Stomach (tissue), 4 donors: ENCODE measurements around the gene PLPPR1.

ENCODE experiments used
- CTCF ChIP-seq, 7 experiments: fragments of 450-650 bp in 4 of 7; fragments of 200-600 bp in 3 of 7; sonication (generic) in 3 of 7; IDR thresholded peaks; one replicate each; pipeline ENCODE4 v1.5.1; 2016 to 2019; ENCODE audit warnings: antibody characterized with exemption in 7 of 7, control low read depth in 2 of 7, mild to moderate bottlenecking in 1 of 7
- EP300 ChIP-seq: sonication (generic); formaldehyde crosslinking; IDR thresholded peaks from one replicate; pipeline ENCODE4 v1.6.1; 2017; ENCODE audit warnings: antibody characterized with exemption
- POLR2A ChIP-seq, 4 donors: fragments of 450-650 bp; IDR thresholded peaks; one replicate each; pipeline ENCODE4 v1.6.1; 2016; ENCODE audit warnings: antibody characterized with exemption in 4 of 4, control low read depth in 2 of 4, mild to moderate bottlenecking in 1 of 4, moderate library complexity in 1 of 4

GRCh38 chr9:101352892-101353463 lies 324.5 kb downstream of the PLPPR1 start:
- TF ChIP-seq POLR2A (IDR thresholded peaks at IDR 0.05), result no peak
- no peak for TF ChIP-seq CTCF (IDR thresholded peaks at IDR 0.05)
- no peak for TF ChIP-seq EP300
